Measurements from ENCODE around the gene DLK1.

GRCh38 chr14:100784523-100785337 is 58.0 kb downstream of the DLK1 start:
- TF ChIP-seq CTCF (IDR thresholded peaks at IDR 0.05; ENCODE audit: poor library complexity) (no peak), EZH2 (IDR thresholded peaks at IDR 0.05; ENCODE audit: borderline replicate concordance) (no peak)

Measured in hepatocyte (in vitro differentiated cells).